HG03139 (cell line): ENCODE data around the gene ZDHHC24.
"Not testable (repeated sequence)": the region's sequence is repeated elsewhere in the genome, so short reads cannot be mapped to it uniquely, and the experiment has no call there.

Experiments
- ATAC-seq: cut with Tn5 transposase; IDR thresholded peaks from one replicate; pipeline ENCODE4 v1.9.1; 2021; ENCODE audit not compliant: unreplicated experiment

The ZDHHC24 gene

DNA sequence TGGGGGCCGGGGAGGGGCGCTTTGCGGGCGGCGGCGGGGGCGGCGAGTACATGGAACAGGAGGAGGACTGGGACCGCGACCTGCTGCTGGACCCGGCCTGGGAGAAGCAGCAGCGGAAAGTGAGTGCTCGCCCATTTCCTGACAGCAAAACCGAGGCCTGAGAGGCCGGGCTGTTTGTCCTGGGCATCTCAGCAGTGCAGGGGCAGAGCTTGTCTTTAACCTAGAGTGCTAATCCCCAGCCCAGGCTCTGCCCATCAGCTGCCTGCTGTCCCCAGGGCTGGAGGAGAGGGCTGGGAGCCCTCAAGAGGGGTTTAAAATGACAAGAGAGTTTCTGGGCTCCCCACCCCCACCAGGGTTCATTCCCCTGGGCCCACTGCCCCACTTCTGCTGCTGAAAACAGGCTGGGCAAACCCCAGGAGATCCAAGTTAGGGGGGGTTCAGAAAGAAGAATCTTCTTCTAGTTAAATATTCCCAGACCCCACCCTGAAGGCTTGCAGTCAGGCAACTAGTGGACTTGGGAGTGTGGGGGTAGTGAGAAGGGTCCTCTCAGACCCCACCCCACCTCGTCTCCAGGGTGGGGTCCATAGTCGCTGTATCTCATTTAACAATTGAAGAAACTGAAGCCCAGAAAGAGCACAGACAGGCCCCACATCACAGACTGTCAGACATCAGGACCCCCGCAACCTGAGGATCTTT is 1.3 kb upstream of the ZDHHC24 start:
- no peak for ATAC-seq

DNA sequence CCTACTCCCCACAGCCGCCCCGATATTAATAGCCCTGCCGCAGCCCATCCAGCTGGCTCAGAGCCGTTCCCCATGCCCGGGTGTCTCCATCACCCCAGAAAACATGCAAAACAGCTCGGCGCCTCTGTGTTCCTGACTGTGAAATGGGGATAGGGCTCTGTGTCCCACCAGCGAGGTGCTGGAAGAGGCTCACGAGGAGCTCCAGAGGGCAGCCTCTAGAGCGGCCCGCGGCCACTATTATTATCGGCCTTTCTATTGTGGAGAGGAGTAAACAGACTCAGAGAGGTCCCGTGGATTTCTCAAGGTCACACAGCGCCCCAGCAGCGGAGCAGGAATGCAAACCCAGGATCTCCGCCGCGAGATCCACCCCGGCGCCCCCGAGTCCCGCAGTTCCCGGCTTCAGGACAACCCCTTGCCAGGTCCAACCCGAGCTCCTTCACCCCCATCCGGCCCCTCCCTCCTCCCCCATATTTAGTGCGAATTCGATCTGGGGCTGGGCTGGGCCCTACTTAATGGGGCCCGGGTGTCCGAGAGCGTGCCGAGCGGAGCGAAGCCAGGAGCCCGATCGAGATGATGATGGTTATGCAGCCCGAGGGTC is 619 bp upstream of the ZDHHC24 start, which contains the start of gene ACTN3:
Gene ACTN3 (plus strand): TSS at position 536 of the 598 bp plus-strand sequence. CDS start 35 bp downstream, at position 571.
- no peak for ATAC-seq

DNA sequence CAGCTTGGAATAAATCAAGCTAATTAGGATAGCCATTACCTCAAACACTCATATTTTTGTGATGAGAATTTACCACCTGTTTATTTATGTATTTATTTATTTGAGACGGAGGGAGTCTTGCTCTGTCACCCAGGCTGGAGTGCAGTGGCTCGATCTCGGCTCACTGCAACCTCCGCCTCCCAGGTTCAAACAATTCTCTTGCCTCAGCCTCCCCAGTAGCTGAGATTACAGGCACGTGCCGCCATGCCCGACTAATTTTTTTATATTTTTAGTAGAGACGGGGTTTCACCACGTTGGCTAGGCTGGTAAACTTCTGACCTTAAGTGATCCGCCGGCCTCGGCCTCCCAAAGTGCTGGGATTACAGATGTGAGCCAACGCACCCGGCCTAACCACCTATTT is 896 bp downstream of the ZDHHC24 start:
- ATAC-seq, result not testable (repeated sequence)

DNA sequence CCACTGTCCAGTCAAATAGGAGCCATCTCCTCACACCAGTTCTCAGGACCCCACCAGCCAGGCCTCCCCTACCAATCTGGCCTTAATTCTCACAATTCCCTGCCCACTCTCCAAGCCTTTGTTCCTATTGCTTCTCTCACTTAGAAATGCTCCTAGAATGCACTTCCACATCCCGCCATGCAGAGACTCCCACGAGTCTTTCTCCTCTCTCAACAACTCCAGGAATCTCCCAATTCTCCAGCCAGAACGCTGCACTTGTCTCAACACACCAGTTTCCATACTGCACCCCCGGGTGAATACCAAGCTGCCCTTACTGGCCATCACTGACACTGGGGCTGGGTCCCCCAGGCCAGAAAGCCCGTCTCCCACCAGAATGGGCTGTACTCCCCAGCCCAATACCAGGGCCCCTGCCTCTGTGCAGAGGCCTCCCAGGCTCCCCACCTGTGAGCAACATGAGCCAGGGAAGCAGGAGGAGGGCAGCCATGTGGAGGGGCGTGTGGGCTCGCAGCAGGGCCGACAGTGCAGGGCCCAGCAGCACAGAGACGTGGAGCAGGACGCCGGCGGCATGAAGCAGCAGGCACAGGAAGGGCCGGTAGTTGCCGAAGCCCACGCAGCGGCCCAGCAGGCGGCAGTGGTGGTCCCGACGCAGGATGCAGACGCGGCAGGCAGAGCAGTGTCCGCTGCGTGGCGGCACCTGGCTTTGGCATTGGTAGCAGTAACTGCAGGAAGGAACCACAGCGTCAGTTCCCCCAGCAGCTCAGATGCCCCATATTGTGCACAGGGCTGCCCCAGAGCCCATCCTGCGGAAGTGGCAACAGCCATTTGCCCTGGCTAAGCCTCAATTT is 2.4 kb downstream of the ZDHHC24 start:
- ATAC-seq, result peak; percentile 36

DNA sequence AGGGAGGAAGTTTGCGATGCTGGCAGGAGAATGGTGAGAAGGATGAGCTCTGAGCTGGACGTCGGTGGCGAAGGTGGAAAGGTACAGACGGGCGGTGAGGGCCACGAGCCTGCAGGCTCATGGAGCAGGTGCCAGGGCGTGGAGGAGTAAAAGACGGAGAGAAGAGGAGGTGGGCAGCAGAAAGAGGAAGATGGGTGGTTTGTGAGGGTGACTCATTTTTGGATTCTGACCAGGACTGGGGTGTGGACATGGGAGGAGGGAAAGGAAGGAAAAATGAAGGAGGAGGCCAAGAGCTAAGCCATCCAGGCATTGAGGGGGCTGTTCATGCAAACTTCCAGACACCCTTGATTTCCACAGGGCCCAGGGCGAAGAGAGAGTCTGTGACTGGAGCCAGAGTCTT is 3.5 kb downstream of the ZDHHC24 start:
- ATAC-seq, result no peak

DNA sequence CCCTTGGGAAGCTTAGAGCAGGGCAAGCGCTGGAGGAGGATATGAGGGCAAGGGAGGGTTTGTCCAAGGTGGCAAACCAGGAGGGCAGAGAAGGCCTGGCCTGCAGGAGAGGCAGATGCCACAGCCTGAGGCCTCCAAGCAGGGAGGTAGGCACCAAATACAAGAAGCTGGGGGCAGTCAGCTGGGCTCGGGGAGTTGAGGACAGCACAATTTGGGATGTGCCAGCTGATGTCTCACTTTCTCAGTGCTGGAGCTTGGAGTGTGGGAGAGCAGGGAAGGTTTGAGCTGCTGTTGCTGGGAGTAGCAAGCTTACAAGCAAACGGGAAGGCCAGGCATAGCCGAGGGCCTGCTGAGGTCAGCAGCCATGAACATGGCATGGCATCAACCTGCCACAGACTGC is 4.0 kb downstream of the ZDHHC24 start:
- no peak for ATAC-seq

DNA sequence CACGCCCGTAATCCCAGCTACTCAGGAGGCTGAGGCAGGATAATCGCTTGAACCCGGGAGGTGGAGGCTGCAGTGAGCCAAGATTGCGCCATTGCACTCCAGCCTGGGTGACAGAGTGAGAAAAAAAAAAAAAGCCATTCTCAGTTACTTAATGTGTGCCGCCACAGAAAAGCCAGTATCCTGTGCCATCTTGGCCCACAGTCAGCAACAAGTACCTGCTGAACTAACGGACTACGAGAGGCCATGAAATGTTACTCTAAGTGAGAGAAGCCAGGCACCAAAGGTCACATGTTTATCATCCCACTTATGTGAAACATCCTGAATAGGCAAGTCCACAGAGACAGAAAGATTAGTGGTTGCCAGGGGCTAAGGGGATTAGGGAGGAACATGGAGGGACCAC is 5.2 kb downstream of the ZDHHC24 start:
- not testable (repeated sequence) for ATAC-seq

DNA sequence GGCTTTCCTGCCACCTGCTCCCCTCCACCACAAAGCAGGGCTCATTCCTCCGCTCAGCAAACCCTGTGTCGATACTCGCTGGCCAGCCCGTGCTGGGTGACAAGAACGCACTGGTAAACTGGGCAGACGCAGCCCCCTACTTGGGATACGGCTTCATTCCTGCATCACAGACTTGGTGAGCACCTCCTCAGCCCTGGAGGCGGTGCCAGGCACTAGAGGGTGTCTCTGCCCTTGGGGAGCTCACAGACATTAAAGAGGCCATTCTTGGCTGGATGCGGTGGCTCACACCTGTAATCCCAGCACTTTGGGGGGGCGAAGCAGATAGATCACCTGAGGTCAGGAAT is 6.0 kb downstream of the ZDHHC24 start:
- no peak for ATAC-seq

DNA sequence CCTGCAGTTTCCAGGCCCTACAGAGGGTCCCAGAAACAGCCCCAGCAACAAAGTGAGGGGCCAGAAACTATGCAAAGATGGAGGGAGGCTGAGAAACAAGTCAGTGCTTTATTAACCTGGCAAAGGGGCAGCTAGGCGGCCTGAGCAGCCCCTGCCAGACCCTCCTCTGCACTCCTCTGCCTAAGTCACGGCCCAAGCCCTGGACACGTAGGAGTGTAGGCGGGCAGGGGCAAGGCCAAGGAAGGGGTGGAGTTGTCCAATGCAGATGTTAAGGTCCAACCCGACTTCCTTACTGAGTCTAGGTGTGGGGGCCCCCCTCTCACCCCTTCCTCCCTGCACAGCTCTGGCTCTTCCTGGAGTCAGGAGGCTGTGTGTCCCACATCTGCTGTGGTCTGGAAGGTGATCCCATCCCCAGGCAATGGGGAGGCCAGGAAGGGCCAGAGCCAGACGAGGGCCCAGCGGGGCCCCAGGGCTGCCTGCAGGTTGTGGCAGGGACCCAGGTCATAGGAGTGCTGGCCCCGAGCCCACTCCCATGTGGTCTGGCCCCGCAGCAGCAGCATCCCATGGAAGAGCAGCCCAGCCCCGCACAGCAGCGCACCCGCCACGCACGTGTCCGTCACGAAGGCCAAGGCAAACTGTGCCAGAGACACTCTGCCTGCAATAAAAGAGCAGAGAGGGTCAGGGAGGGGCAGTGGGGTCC is 6.5 kb downstream of the ZDHHC24 start:
- ATAC-seq, result no peak

DNA sequence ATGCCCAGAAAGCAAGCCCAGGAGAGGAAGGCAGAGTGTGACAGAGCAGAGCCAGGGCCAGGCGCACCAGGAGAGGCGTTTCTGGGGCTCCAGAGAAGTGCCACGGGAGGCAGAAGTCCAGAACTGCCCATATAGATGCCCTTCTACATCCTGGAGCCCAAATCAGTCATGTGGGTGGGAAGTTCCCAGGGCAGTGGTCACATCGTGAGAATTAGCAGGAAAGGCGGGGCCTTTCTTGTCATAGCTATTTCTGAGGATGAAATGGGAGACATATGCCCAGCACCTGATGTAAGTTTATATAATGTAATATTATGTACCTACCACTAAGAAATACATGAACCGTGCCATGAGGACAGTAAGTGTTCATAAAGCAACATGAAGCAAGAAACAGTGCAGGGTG is 13.1 kb downstream of the ZDHHC24 start:
- no peak for ATAC-seq

DNA sequence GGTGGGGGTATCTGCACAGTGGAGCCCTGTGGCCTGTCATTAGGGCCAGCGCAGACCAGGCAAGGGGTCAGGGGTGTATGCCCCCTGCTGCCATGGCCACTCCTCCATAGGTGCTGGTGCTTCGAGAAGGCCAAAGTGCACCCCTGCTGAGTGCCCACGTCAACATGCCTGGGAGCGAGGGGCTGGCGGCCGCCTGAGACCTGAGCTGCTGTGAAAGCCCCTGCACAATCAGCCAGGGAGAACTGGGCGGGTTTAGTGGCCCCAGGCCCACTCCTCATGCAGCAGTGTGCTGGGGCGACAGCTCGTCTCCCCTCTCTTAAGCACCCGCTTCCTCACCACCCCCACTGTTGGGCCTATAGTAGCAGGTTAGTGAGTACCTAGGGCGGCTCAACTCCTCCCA is 14.0 kb downstream of the ZDHHC24 start:
- no peak for ATAC-seq

DNA sequence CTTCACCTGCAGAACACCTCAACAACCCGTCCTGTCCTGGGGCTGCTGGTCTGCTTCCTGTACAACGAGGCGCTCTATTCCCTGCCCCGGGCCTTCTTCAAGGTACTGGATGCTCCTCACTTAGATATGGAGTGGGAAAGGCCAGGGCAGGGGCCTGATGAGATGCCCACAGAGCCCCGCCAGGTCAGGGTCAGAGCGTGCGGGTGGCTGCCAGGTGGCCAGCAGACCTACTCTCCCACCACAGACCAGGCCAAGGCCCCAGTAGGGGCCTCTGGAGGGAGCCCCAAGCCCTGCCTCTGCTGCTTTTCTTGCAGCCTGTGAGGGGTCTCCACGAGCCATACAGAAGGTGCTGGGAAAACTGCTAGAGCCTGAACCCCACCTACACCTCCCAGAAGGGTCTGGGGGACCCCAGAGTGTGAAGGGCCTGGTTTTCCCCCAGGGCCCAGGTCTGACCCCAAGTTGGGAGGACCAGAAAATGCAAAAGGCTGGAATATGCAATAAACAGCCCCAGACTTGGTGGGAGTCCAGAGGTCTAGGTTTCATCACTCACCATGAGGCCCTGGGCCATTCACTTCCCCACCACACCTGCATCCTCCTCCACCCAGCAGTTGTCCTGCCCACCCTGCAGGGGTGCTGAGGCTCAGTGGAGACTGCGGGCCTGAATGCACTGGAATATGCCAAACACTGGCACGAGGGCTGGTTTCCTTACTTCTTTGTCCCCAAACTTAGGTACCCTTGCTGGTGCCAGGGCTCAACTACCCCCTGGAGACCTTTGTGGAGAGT is 14.7 kb downstream of the ZDHHC24 start:
- ATAC-seq, result no peak

DNA sequence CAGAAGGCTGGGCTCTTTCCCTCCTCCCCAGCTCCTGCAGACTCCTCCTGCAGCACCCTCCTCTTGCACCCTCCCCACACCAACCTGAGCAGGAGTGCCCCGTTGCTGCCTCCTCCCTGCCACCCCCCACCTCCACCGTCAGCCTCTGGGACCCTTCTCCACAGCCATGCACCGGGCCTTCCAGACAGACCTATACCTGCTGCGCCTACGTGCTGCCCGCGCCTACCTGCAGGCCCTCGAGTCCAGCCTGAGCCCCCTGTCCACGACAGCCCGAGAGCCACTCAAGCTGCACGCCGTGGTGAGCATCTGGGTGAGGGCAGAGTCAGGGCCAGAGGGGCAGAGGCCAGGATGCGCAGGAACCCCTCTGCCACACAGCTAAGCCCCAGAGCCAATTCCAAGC is 16.2 kb downstream of the ZDHHC24 start:
- ATAC-seq, result no peak

DNA sequence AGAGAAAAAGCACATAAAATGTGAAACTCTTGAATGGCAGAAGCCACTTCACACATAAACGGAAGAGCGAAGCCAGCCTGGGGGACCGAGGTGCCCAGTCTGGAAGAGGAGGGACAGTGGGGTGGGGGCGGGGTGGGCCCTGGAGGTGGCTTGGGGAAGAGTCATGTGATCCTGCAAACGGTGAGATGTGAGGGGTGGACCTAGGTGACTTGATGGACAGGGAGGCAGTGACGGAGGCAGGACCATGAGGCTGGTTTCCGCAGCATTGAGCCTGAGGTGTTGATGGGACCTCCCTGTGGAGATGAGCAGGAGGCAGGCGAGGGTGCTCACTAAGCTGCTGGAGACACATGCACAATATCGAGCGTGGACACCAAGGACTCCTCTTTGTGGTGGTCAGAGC is 16.8 kb downstream of the ZDHHC24 start:
- no peak for ATAC-seq

DNA sequence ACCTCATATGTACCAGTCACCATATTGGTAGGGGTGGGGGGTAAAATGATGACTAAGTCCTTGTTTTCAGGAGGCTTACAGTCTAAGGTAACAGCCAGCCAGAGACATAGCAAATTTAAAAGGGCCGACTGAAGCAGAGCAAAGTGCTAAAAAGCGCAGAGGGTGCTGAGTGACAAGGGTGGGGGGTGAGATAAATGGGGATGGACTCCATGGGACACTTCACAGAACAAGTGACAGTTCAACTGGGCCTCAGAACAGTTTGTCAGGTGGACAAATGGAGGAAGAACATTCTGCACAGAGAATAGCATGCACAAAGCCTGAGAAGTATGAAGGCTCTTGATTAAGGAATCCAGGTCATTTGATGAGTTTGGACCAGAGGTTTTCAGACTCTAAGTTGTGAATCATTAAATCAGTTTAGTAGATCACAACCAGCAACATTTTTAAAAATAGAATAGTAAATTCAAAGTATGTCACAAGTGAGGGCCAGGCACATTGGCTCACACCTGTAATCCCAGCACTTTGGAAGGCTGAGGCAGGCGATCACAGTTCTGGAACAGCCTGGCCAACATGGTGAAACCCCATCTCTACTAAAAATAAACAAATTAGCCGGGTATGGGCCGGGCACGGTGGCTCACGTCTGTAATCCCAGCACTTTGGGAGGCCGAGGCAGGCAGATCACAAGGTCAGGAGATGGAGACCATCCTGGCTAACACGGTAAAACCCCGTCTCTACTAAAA is 21.4 kb downstream of the ZDHHC24 start:
- ATAC-seq, result no peak

DNA sequence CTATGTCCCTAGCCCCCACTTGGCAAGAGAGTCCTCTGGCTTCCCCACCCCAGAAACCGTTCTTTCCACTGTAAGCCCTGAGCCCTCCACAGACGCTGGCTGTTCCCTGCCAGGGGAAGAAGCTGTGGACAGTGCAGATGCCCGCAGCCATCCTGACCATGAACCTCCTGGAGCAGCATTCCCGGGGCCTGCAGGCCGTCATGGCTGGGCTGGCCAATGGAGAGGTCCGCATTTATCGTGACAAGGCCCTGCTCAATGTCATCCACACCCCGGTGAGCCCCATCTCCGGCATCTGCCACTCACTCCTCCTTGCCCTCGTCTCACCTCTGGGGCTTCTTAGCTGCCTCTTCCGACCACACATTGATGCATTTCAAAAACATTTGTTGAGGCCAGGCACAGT is 22.2 kb downstream of the ZDHHC24 start:
- ATAC-seq, result no peak

DNA sequence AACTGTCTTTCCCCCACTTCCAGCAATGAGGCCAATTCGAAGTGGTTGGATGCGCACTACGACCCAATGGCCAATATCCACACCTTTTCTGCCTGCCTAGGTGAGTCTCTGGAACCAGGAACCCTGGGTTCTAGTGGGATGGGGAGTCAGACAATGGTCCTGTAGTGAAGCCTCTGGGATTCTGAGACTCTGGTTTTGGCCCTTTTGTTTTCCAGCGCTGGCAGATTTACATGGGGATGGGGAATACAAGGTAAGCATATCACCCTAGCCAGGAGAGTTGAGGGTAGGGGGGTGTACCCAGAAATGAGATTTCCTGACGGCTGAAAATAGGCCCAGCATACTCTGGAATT is 34.9 kb downstream of the ZDHHC24 start:
- no peak for ATAC-seq

DNA sequence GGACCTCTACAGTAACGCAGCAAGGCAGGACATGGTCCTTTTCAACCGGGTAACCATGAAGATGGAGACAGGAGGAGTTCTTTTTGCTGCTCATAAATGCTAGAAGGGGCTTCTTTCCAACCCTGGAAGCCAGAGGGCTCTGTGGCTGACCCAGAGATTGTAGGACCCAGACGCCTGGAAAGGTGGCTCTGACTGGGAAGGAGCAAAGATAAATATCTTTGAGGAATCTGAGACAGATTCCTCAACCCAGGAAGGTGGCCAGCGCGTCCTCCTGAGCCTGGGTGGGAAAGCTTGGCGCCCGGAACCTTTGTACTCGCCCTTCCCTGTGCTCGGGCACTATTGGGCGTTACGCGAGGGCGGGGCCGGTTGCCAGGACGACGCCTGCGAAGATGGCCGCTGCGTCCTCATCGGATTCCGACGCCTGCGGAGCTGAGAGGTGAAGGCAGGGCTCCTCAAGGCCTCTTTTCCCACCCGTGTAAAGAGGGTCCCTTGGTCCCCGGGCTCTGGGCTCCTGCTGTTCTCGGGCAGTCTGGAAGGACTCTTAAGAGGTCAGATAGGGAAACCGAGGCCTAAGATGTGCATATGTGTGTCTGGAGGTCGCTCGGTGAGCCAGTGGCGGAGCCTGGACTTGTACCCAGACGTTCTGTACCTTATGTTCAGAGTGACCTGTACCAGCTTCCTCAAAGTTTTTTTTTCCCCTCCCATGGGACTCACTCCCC is 35.4 kb downstream of the ZDHHC24 start, which contains the start of gene BBS1:
Gene BBS1 (plus strand): TSS at position 365 of the 719 bp plus-strand sequence. CDS start 25 bp downstream, at position 390.
- peak; percentile 83 for ATAC-seq

DNA sequence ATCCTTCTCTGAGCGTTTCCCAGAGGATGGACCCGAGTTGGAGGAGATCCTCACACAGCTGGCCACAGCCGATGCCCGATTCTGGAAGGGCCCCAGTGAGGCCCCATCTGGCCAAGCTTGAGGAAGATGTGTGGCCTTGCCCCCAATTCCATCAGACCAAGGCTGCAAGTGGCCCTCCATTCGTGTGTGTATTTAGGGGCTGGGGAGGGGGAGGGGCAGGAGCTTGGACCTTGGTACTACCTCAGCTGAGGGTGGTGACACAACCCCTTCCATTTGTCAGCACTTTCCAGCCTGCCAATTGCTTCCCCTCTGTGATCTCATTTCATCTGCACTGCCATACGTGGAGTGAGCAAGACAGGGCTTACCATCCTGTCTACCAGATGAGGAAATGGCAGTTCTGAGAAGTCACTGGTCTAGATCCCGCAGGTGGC is 36.7 kb downstream of the ZDHHC24 start:
- no peak for ATAC-seq
